Astrocyte of the cerebellum (primary cell): Measurements from ENCODE around the gene FSTL4.

Source experiments
- DNase-seq: peaks from one replicate; pipeline ENCODE4 v3.0.0-alpha.2; 2011; ENCODE audit warnings: low read depth
- H3K4me3 ChIP-seq: 2 replicates; pipeline ENCODE4 v1.5.1; 2011; ENCODE audit warnings: mild to moderate bottlenecking, low read depth, low read length, moderate library complexity
- in situ Hi-C: cut with HindIII; loops from 2 replicates; pipeline ENCODE4 v1.10.0; 2017; ENCODE audit warnings: low sequenced_read_pairs
- TF ChIP-seq, protein P1 (sequence below): IDR thresholded peaks from 2 replicates; pipeline ENCODE4 v1.5.1; 2012; ENCODE audit warnings: low read length, low read depth, moderate library complexity, mild to moderate bottlenecking; ENCODE audit errors: missing control alignments

The FSTL4 gene

DNA sequence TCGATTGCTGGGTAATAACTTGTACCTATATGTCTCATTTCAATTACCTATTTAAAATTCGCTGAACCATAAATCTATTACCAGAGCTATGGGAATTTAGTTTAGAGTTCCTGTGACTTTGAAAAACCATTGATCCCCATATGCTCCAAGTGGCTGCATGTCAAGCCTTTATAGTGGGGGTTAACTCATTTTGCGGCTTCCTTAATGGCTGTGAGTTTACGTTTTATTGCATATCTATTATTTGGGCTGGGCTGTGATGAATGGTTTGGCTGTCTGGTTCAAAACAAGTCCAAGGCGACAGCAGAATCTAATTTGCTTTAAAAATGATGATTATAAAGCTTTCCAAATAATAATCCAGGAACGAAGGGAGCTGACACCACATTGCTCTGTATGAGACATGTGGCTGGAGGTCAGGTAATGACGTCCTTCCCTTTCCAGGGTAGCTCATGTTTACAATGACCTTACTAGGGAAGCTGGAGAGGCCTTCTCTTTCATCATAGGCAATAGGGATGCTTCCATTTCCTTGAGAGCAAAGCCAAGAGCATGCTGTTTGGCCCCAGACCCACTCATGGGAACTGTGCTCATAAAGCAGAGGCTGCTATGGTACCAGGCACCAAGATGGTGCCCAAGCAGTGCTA is 302.2 kb downstream of the FSTL4 start:
- TF ChIP-seq, protein P1, sequence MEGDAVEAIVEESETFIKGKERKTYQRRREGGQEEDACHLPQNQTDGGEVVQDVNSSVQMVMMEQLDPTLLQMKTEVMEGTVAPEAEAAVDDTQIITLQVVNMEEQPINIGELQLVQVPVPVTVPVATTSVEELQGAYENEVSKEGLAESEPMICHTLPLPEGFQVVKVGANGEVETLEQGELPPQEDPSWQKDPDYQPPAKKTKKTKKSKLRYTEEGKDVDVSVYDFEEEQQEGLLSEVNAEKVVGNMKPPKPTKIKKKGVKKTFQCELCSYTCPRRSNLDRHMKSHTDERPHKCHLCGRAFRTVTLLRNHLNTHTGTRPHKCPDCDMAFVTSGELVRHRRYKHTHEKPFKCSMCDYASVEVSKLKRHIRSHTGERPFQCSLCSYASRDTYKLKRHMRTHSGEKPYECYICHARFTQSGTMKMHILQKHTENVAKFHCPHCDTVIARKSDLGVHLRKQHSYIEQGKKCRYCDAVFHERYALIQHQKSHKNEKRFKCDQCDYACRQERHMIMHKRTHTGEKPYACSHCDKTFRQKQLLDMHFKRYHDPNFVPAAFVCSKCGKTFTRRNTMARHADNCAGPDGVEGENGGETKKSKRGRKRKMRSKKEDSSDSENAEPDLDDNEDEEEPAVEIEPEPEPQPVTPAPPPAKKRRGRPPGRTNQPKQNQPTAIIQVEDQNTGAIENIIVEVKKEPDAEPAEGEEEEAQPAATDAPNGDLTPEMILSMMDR = no peak
- DNase-seq = no peak
- in situ Hi-C loops = no loop called here
- H3K4me3 ChIP-seq = no peak overlapping the region

DNA sequence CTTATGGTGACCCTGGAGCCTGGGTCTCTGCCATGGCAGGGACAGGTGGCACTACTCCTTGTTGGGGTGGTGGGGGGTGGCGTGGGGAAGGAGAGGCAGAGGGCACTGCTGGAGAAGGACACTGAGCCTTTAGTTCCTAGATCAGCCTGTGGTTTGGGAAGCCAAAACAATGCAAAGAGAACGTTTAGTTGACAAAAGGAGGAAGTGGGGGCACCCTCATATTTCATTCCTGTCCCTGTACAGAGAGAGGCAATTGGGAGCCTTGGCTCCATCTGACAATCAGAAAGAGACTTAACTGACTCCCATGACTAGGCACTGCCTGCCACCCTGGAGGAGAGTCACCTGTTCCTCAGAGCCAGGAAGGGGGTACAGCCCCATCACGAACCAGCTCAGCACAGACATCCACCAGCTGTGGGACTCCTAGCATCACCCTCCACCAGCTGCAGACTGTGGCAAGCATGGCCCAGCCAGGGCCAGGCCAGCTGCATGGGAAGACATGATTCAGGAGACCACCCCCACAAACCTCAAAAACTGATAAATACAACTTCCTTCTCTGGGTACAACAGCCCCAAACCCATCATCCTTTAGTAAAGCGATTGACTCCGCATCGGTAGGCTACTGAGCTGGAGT is 303.1 kb downstream of the FSTL4 start:
- in situ Hi-C loops = no loop called here
- DNase-seq = no peak
- TF ChIP-seq, protein P1 = no peak
- no peak overlapping the region for H3K4me3 ChIP-seq

DNA sequence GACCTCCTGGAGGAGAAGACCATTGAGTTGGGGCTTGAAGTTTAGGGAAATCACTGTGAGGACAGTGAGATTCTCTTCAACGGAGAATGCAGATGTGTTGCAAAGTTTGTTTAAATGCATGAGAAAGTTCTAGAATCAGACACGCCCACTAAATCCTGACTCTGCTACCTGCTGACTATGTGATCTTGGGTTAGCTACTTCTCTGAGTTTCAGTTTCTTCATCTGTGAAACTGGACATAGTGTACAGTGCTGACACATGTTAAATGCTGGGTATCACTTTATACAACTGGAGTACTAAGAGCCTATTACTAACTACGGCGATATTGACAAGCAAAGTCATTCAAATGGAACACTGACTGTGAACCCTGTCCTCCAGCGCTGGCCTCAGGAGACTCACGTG is 305.1 kb downstream of the FSTL4 start:
- no peak for DNase-seq
- H3K4me3 ChIP-seq = no peak overlapping the region
- TF ChIP-seq, protein P1 = no peak
- in situ Hi-C loops = no loop called here

DNA sequence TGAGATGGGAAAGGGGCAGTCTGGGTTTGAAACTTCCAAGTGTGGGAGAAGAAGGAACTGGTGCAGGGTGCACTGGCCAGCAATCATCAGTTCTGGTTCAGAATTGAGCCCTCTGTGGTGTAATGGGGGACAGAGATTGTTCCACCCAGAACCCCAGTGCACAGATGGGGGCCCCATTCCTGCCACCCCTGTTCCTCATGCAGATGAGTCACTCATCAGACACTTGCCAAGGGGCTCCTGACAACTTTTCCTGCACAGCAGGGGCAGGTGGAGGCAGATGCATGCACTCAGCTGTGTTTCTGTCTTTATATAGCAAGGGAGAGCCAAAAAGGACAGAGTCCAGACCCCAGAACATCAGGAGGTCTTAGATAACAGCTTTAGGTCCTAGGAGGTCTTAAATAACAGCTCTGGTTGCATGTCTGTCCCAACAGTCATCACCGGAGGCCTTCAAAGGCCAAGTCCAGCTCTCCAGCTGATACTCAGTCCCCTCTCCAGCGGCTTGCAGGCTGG is 307.6 kb downstream of the FSTL4 start:
- in situ Hi-C loops = no loop called here
- TF ChIP-seq, protein P1 = no peak
- no peak overlapping the region for H3K4me3 ChIP-seq
- no peak for DNase-seq

DNA sequence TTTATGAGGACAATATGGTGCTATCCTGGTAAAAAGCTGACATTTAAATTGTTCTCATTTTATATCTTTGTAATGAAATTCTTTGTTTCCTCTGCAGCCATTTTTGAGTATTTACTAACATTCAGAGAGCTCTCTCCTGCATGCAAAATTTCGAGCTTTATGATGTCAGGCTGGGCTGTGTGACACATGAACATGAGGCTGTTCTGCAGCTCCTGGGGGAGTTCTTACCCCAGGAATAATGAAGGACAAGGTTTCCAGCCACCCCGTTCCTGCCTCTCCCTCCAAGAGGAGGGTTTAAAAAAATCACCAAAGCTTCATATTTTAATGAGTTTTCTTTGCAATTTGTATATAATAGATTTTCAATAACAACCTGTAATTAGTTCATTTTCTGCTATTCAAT is 308.2 kb downstream of the FSTL4 start:
- in situ Hi-C loops = no loop called here
- no peak for DNase-seq

DNA sequence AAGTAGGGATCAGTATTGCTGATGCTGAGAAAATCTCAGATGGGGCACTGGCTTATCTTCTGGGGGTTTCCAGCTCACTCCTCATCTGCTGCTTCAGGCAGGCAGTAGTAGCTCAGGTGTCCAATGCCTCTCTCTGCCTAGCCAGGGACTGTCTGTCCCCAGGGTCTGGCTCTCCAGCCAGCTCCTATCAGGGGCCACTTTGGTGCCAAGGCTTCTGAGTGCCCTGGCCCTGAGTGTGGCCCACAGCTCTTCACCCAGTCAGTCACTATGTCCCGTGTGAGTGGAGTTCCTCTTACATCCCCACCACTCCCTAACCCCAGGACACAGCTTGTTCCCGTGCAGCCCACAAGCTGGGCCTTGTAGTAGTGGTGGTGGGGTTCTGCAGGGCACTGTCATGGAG is 309.0 kb downstream of the FSTL4 start:
- TF ChIP-seq, protein P1 = no peak
- H3K4me3 ChIP-seq = no peak overlapping the region
- in situ Hi-C loops = no loop called here
- DNase-seq = no peak

More for the DNA sequence above, 308.2 kb downstream of the FSTL4 start:
- TF ChIP-seq, protein P1 = no peak
- no peak overlapping the region for H3K4me3 ChIP-seq
